COLO668 (cell line): ENCODE results near the gene TRAF3IP3.

Source experiments
- DNase-seq: peaks from one replicate; lab custom pipeline; 2025; ENCODE audit not compliant: unreplicated experiment; lab: John Stamatoyannopoulos, UW

Gene TRAF3IP3

DNA sequence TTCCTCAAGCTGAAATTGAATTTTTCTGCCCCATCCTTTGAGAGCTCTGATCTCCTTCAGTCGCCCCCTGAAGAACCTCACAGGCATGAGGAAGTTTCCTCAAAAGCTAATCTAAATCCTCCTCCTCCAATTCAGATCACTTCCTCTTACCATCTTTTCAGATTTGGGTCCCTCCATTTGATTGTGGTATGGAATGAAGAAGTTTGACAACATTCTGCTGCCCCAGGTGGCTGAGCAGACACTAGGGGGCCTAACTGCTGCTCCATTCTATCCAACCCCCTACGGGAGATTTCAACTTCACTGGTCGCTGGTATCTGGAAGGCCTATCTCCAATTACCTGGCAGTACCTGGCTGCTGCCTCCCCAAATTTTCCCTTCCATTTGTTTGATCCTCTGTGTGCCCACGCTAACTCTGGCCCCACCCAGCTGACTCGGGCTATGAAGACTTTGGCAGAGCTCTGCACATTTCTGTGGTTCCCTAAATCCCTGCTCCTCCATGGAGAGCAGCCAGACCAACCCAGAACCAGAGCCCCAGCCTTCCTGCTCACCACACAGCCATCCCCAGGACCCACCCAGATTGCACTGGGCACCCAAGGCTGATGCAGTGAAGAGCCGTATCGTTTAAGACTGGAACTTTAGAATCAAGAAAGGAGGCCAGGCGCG, 42.3 kb downstream of the TRAF3IP3 start:
- DNase-seq: no peak

DNA sequence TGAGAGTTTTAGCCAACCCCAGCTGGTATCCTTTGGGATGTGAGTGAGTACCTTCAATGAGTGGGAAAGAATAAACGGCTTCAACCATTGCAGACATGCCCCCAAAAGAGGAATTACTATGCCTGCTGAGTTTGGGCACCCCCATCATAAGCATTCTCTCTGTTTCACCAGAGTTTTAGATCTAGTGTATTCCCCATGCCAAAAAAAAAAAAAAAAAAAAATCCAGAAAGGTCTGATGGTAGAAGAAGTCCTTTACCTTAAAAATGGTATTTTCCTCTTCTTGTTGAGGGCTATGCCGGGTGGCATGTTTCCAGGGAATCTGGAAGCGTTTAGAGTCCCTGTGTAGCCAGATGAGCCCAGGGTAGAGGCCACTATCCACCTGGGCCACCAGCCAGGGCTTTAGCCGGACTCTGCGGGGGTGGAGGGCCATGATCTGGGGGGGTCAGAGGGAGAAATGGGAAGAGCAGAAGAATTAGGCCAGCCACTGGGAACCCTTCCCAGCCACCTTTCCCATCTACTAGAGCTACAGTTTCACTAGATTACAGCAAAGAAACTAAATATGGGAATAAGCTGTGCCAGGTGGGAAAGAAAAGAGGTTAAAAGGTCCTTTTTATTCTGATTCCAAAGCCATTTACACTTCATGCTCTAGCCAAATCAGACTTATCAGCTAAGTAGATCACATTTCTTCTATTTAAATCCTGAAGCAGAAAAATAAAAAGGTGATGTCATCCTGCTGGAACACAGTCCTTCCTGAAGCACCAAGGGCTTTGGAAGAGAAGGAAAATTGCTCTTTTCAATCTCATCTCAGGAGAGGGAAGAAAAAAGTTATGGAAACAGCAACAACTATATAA, 45.4 kb downstream of the TRAF3IP3 start:
- no peak for DNase-seq

DNA sequence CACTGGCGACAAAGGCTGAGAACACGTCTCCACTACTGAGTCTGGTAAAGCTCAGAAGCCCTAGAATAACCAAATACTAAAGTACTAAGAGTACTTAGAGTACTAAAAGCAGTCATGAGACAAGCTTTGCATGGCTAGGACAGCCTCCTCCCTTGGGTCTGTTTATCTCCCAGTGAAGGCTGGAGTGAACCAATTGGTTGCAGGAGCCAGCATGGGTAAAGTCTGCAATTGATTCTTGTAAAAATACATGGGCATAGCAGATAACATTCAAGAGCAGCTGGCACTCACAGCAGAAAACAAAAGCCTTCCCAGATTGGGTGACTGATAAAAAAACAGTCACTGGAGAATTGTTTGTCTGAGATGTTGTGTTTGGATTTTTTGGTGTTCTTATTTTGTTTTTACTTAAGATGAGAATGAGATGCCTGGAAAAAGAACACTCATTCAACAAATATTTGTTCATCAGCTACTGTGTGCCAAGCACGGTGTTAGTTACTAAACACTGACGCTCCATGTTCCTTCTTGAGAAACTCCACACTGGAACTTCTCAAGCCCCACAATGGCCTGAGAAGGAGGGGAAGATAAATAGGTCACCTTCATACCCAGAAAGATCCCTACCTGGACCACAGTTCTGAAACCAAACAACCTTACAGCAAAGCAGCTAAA, 46.4 kb downstream of the TRAF3IP3 start:
- no peak for DNase-seq

DNA sequence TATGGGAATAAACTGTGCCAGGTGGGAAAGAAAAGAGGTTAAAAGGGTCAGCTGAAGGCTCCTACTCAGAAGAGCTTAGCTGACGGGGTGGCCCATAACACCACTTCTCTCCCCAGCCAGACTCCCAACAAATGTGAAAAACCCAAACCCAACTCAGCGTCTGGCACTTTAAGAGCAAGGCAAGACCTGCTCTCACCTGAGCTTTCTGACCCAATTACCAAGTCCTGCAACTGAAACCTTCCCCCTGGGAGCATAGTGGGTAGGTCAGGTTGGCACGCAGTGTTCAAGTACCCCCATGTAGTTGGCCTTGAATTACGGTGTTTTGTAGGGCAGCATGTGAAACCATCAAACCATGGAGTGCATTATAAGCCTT, 46.9 kb downstream of the TRAF3IP3 start:
- DNase-seq: no peak

DNA sequence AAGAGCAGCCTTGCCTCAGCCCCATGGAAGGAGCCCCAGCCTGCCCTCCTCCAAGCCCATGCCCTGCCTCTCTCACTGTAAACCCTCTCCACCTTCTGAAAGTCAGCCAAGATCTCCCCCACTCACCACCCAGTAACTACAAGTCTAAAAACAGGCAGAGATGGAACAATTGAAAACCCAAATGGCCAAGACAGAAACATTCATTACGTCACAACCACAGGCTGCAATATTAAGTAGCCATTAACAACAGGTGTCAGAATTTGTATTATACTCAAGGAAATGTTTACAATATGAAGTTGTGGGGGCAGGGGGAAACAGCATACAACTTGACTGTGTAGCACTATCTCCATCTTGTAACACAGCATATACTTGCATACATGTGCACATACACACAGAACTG, 47.7 kb downstream of the TRAF3IP3 start:
- DNase-seq: no peak

DNA sequence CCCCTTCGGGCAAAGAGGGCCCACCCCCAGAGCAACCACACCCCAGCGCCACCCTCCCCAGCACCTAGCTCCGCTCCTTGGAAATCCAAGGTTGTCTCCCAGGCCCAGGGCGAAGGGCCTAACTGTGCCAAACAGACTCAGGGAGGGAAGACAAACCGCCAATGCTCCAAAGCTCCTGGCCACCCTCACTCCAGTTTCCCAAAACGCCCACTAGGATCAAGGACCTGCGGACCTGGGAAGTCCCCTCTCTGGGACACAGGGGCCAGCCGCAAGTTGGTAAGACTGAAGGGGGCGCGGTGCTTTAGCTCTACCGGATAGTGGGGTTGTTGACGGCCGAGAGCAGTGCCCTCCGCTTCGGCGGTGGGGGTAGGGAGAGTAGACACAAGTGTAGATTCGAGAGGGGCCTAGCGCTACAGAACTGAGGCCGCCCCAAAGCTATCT, 49.5 kb downstream of the TRAF3IP3 start:
- peak; percentile 44 for DNase-seq

DNA sequence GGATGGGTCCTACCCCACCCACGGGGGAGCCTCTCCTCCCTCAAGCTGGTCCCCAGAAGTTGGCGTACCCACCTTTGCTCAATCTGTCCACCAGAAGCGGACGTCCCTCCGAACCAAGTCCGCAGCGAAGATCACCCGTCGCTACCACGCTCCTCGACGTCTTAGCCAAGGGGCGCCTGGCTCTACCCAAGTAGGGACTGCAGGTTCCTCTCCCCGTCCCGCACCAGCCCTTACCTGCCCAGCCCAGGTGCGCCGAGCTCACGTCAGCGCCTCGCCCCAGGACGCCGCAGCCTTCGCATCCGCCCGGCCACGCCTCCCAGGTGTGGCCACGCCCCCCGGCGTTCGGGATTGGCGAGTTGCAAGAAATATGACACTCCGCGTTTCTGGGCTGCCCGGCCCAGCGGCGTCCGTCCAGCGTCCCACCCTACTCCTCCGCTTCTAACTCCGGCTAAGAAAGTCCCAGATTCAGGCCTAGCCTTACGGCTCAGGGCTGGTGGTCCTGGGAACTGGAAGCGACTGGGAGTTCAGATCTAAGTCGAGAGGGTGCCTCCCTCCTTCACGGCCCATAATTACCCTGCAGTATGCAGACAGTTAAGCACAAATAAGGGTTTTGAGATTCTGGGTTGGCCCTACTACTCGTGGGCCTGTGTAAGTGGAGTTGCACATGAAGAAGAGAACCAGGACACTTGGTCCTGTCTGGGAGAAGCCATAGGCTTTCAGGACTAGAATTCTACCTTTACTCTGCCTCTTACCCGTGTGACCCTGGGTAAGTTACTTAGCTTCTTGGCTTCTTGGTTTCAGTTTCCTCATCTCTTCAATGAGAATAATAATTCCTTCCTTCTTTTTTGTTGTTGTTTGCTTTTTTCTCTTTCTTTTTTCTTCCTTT, 50.3 kb downstream of the TRAF3IP3 start, which contains the start of gene IRF6:
TSS of gene IRF6 (minus strand) at position 268 of the 886 bp plus-strand sequence. CDS start 4,729 bp downstream, outside the sequence.
- DNase-seq: peak; percentile 99

DNA sequence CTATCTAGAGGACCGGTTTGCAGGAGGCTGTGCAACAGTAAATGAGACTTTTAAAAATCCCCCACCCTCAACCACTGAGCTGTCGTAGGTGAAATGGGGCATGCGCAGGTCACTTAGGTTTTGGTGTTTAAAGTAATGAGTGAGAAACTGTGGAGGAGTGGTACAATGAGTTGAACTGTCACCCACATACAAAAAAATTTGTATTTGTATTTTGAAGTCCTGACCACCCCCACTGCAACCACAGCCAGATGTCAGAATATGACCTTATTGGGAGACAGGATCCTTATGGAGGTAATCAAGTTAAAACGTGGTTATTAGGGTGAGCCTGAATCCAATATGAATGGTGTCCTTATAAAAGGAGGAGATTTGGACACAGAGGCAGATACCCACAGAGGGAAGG, 51.7 kb downstream of the TRAF3IP3 start:
- no peak for DNase-seq

DNA sequence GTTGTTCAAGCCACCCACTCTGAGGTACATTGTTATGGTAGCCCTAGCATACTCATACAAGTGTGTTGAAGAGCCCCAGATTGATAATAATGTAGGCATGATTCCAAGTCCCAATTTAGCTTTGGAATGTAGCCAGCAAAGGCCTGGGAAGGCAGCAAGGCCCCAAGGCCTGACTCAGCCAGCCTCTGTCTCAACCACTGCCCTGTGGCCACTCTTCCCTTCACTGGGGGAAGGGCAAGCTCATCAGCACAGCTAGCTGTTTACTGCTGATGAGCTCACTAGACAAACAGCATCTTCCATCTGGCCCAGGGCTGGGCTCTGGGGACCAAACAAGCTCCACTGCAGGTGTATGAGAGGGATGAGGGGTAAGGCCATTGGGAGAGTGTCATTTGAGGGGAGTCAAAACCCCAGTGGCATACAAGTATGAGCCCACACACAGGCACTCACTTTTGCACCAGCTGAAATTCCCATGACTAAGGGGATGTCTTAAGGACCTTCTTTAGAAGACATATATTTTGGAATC, 52.3 kb downstream of the TRAF3IP3 start:
- DNase-seq: peak; percentile 95

DNA sequence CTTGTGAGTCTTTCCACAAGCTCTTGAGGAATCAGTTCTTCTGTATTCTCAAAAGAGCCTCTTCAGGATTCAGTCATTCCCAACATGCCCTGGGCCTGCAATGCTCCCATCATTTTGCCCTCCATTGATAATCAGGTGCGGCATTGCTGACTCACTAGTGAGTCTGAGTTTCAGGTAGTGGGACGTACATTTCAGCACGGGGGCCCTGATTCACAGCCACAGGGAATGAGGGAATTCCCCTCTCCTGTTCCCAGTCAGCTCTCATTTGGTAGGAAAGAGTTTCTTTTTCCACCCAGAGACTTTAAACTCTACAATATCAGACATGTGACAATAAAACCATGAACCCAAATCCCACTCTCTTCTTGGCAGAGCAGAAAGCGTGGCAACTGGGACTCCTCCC, 53.8 kb downstream of the TRAF3IP3 start:
- no peak for DNase-seq

DNA sequence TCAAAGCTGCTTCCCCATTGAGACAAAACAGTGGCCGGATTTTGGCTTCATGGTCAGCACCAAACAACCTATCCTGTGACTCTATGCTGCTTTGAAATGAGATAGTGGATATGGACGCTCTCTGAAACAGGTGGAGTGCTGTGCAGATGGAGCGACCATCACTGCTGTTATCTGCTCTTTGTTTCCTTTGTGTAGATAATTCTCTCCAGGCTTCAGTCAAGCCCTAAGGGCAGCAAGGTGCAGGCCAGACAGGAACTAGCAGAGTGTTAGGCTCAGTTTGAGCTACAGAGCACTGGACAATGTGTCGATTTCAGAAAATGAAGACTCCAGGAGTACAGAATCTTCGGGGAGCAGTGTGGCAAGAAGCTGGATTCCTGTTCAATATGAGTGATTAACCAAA, 54.9 kb downstream of the TRAF3IP3 start:
- peak; percentile 18 for DNase-seq

DNA sequence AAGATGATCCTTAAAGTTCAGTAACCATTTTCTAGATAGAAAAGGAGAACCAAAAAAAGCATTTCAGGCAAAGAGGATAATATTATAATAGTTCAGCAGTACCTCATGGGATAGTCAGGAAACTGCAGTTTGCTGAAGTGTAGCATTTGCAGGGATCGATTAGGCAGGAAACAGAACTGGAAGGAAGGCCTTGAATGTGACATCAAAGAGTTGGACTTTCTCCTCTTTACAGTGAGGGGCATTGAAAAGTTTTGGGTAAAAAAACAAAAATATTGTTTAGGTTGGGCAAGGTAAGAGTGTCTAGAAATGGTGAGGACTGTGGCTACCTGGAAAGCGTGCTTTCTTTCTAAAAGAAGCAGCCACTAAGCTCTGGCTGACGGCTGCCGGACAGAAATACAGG, 58.0 kb downstream of the TRAF3IP3 start:
- DNase-seq: no peak

DNA sequence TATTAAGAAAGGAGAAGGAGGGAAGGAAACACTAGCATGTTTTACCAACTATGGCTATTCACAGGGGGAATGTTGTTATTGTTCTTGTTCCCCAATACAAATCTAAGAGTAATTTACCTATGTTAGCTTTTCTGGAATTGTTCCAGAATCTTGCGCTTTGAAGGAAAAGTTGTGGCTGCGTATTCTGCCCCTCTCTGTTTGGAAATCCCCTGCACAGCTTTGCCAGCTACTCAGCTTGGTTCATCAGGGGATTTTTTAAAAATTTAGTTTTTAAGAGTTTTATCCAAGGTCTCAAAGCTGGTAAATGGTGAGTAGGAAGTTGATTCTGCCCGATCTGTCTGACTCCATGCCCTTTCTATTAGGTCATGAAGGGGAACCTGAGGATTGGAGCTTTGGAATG, 59.6 kb downstream of the TRAF3IP3 start:
- no peak for DNase-seq

DNA sequence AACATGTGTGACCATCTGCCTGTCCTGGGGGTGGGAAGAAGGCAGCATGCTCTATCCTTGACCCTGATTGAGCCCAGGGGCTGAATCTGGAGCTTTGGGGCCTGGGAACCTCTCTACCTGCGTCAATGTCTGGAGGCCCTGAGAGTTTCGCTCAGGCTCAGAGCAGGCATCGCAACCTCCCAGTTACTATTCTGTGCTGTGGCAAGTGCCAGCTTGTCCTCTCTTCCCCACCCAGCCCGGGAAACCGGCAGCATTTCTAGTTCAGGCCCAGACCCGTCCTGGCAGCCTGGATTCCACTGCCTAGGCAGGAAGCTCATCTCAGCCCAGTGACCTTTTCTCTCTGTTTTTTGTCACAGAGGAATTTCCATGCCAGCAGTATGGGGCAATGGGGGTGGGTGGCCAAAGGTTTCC, 60.1 kb downstream of the TRAF3IP3 start:
- peak; percentile 45 for DNase-seq

DNA sequence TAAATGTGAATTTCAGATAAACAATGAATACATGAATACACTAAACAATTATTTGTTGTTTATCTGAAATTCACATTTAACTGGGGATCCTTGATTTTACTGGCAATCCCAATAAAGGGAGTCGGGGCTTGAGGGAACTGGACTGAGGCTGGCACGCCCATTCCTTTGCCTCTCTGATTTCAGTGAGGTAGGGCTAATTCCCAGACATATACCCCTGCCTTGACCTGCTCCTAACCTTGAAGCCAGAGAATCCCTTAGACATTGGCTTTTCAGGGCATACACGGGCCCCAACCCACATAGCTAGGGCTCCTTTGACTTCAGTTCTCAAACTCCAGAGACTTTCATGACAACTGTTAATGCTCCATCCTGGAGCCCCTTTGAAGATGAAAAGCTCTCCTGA, 61.1 kb downstream of the TRAF3IP3 start:
- DNase-seq: no peak

DNA sequence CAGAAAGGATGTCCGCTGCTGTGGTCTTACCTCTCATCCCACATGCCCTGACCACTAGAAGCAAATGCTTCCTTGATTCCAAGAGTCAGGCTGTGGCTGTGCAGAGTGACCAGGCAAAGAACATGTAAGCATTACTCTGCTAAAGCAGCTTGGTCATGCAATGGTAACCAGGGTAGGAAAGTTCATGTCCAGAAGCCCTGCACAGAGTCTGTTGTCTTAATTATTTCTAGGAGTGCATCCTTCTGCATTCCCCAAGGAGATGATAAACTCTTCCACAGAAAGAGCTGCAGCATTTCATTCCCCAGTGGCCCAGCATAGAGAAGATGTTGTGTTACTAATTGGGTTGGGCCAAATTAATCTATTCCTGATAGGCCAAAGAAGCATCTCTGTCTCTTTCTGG, 61.8 kb downstream of the TRAF3IP3 start:
- DNase-seq: no peak

DNA sequence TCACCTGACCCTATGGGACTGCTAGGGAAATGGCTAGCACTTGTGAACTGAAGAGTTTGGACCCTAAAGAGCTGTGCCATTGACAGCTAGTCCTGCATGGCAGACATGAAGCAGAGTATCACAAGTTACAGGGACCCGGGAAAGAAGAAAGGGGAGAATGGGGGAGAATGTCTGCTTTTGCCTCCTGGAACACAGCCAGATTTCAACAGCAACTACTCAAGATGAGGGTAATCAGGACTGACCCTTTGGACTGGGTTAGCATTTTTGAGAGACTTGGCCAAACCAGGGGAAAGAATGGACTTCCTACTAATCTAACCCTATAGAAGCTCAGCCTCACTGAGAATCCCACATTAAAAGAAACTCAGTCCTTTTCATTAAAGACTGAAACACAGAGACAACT, 63.2 kb downstream of the TRAF3IP3 start:
- no peak for DNase-seq

DNA sequence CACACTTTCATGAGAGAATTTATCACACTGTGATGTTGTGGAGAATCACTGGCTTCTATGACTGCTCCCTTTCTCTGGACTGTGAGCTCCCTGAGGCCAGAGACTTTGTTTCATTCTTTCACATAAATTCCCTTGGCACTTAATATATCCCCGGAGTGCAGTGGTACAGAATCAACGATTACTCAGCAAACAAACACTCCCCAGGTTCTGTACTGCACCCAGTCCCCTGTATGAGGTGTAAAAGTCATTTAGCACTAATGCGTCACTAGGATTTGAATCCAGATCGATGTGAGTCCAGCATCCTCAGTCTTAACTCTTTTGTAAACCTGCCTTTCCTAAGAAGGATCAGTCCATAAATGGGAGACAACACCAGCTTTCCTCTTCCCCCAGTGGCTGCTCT, 65.1 kb downstream of the TRAF3IP3 start:
- DNase-seq: no peak

DNA sequence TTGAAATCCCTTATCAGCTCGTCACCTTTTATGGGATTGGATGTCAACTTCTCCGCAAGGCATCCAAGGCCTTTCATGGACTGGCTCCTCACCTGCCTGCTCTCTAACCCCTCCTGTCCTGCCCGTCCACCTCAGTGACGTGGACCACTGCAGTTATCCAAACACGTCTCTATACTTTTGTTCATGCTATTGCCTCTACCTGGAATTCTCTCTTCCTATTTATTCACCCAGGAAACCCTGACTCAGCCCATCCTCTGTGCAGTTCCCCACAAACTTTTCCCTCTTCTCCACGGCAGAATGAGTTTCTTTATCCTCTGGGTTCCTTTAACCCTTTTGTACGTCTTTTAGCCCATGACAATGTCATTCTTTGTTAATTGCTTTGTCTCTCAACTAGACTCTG, 66.9 kb downstream of the TRAF3IP3 start:
- no peak for DNase-seq

DNA sequence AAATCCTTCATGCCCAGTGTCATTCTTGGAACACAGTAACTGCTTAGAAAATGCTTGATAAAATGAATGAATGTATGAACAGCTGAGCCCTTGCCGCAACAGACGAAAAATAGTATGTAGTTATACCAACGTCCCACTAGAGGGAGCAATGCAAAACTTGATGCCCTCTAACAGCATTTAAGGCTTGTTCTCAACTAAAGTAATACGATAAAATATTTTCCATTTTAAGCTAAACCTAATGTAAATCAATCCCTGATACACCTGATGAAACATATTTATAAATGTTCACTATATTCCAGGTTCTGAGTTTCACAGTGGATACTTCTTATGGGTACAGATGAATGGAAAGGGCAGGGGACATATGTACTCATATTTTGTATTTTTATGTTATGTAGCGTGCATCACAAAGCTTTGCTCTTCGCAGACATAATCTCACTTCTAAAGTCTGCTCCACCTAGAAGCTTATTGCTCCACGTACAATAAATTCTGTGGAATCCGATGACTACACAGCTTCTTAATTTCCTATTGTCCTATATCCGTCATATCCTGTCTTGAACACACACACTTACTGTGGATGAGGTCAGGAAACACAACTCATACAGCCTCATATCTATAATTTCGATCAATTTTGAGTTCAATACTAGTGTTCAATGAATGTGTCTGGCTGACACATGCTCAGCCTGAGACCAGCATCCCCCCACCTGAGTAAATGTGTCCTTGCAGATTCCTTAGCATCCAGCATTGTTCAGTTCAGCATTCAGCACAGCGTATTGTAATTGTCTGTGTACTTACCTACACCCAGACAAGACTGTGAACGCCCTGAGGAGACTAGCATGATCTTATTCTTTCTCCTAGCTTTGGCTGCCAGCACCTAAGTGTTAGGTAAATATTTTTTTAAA, 67.5 kb downstream of the TRAF3IP3 start:
- DNase-seq: no peak
